ENCODE data around the gene TFAP2A. TPM values are rescaled to one million over a fixed set of nuclear protein-coding genes. Genes with fewer than 3 reads are reported as not detected.

TFAP2A gene
- total RNA-seq, 1 donor: not detected

GRCh38 chr6:10401632-10402223 lies 13.1 kb downstream of the TFAP2A start:
- no peak overlapping the region for H3K4me3 ChIP-seq (ENCODE audit: low read length)
- peaks cover 18% of the 10 kb centered on the region for H3K9me3 ChIP-seq (ENCODE audit: low read depth, low read length)
- peaks cover 14% of the 10 kb centered on the region for H3K4me1 ChIP-seq (ENCODE audit: insufficient read depth, low read length)
- H3K27me3 ChIP-seq (ENCODE audit: insufficient read depth, low read length): peaks cover 92% of the 10 kb centered on the region

DNA sequence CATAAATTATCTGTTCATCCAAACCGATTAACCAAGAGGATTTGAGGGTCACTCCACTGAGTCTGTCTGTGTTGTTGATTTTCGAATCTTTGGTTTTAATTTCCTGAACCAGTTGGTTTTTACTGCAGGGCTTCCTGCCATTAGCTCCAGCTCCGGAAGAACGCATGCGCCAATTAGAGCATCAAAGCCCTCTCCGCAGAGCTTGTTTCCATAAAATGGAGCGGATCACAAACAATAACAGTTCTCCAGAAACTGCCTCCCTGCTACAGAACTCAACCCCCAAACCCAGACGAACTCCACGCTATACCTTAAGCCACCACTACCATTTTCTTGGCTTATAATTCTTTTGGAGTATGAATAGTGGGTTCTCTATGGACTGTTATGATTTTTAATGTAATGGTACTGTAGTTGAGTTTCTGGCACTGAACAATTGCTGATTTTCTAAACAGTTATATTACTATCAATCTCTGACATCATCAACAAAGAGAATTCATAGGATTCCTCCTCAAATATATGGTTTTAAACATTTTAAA lies 13.8 kb downstream of the TFAP2A start:
- Histone ChIP-seq H3K4me3 (ENCODE audit: low read length) (no peak overlapping the region), H3K9me3 (ENCODE audit: low read depth, low read length) (peaks cover 11% of the 10 kb centered on the region), H3K27me3 (ENCODE audit: insufficient read depth, low read length) (peaks cover 92% of the 10 kb centered on the region), H3K4me1 (ENCODE audit: insufficient read depth, low read length) (peaks cover 14% of the 10 kb centered on the region)

- Histone ChIP-seq H3K9me3 (ENCODE audit: low read depth, low read length) (peaks cover 4% of the 10 kb centered on the region), H3K4me1 (ENCODE audit: insufficient read depth, low read length) (peaks cover 14% of the 10 kb centered on the region), H3K27me3 (ENCODE audit: insufficient read depth, low read length) (peaks cover 92% of the 10 kb centered on the region), H3K4me3 (ENCODE audit: low read length) (no peak overlapping the region)
These were observed 14.5 kb downstream of the TFAP2A start for GRCh38 chr6:10400330-10400729.

DNA sequence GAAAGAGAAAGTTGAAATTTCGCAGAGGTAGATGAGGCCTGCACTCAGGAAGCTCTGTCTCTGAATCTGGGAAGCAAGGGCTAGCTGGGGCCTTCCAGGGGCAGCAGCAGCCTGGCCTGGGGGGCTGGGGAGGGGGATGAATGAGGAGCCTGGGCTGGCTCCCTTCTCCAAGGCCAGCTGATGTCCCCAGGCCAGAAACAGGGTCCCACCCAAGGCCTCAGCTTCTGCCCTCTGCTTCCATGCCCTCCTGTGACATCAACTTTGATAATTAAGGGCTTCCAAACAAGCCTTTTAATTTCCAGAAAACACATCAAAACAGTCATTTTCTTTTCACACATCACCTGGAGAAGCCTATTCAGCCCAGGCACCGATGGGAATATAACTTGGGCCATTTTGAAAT lies 15.4 kb downstream of the TFAP2A start:
- no peaks in the 10 kb centered on the region for H3K9me3 ChIP-seq (ENCODE audit: low read depth, low read length)
- H3K4me1 ChIP-seq (ENCODE audit: insufficient read depth, low read length): peaks cover 9% of the 10 kb centered on the region
- H3K4me3 ChIP-seq (ENCODE audit: low read length): no peak overlapping the region
- peaks cover 92% of the 10 kb centered on the region for H3K27me3 ChIP-seq (ENCODE audit: insufficient read depth, low read length)

DNA sequence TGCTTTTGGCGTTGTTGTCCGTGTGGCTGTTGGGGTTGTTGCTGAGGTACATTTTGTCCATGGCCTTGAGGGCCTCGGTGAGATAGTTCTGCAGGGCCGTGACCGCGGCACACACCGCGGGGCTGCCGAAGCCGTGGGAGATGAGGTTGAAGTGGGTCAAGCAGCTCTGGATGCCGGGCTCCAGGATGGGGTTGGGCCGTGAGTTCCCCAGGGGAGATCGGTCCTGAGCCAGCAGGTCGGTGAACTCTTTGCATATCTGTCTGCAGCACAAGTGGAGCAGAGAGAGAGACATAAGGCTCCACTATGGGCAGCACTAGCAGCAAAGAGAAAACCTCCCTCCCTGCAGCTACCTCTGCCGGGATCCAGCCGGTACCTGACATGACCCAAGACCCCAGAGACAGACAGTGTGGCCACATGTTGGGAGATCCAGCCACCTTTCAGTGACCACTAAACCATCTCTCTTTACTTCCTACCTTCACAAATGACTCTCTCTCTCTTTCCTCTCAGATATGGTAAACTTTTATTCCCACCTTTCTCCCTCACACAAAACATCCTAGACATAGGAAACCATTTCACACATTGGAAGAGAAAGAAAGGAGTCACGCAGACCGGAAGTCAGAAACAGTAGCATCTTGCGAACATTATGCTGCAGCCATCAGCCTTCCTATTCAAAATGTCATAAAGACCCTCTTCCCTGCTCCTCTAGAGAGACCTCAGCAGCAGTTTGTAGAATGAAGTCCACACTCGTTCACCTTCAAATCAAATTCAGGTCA lies 16.2 kb downstream of the TFAP2A start:
- Histone ChIP-seq H3K4me3 (ENCODE audit: low read length) (no peak overlapping the region), H3K4me1 (ENCODE audit: insufficient read depth, low read length) (peaks cover 3% of the 10 kb centered on the region), H3K9me3 (ENCODE audit: low read depth, low read length) (no peaks in the 10 kb centered on the region), H3K27me3 (ENCODE audit: insufficient read depth, low read length) (peaks cover 97% of the 10 kb centered on the region)

GRCh38 chr6:10397756-10398445 lies 17.0 kb downstream of the TFAP2A start:
- Histone ChIP-seq H3K27me3 (ENCODE audit: insufficient read depth, low read length) (peaks cover 97% of the 10 kb centered on the region), H3K9me3 (ENCODE audit: low read depth, low read length) (no peaks in the 10 kb centered on the region), H3K4me1 (ENCODE audit: insufficient read depth, low read length) (no peaks in the 10 kb centered on the region), H3K4me3 (ENCODE audit: low read length) (no peak overlapping the region)

GRCh38 chr6:10396785-10397184 lies 18.1 kb downstream of the TFAP2A start:
- Histone ChIP-seq H3K9me3 (ENCODE audit: low read depth, low read length) (no peaks in the 10 kb centered on the region), H3K27me3 (ENCODE audit: insufficient read depth, low read length) (peaks cover 97% of the 10 kb centered on the region), H3K4me1 (ENCODE audit: insufficient read depth, low read length) (no peaks in the 10 kb centered on the region), H3K4me3 (ENCODE audit: low read length) (no peak overlapping the region)

DNA sequence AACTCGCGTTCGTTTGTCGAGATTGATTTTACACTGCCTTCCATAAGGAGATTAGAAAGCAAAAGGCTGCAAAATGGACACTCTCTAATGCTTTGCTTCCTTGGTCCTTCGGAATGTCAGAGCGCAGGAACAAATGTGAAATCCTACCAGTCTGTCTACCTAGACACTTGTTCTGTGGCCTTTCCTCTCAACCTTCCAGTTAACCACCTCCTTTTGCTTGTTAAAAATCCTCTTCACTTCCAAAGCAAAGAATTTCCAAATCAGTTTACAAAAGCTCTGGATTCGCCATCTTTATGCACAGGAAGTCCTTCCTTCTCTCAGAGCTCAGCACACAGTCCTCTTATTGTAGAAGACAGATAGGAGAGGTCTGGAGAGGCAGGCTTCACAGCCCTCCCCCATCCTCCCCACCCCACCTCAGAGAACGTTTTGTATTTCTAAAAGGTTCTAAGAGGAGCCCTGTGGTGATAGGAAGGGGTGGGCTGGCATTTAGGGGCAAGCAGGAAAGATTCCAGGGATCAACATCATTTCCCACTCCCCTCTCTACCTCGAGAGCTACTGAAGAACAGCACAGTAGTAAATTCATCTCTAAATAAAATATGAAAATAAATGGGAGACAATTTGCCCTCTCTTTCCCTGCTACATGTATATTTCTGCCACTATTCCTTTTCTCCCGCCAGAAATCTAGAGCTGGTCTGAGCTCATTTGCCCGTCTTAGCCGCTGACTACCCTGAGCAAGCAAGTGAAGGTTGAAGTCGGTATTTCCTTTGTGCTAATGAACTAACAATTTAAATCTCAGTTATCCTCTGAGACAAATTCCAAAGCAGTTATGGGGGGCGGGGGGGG lies 18.9 kb downstream of the TFAP2A start:
- Histone ChIP-seq H3K4me1 (ENCODE audit: insufficient read depth, low read length) (no peaks in the 10 kb centered on the region), H3K27me3 (ENCODE audit: insufficient read depth, low read length) (peaks cover 97% of the 10 kb centered on the region), H3K4me3 (ENCODE audit: low read length) (no peak overlapping the region), H3K9me3 (ENCODE audit: low read depth, low read length) (no peaks in the 10 kb centered on the region)

GRCh38 chr6:10395171-10395703 lies 19.6 kb downstream of the TFAP2A start:
- Histone ChIP-seq H3K9me3 (ENCODE audit: low read depth, low read length) (no peaks in the 10 kb centered on the region), H3K4me1 (ENCODE audit: insufficient read depth, low read length) (no peaks in the 10 kb centered on the region), H3K4me3 (ENCODE audit: low read length) (no peak overlapping the region), H3K27me3 (ENCODE audit: insufficient read depth, low read length) (peaks cover 97% of the 10 kb centered on the region)

DNA sequence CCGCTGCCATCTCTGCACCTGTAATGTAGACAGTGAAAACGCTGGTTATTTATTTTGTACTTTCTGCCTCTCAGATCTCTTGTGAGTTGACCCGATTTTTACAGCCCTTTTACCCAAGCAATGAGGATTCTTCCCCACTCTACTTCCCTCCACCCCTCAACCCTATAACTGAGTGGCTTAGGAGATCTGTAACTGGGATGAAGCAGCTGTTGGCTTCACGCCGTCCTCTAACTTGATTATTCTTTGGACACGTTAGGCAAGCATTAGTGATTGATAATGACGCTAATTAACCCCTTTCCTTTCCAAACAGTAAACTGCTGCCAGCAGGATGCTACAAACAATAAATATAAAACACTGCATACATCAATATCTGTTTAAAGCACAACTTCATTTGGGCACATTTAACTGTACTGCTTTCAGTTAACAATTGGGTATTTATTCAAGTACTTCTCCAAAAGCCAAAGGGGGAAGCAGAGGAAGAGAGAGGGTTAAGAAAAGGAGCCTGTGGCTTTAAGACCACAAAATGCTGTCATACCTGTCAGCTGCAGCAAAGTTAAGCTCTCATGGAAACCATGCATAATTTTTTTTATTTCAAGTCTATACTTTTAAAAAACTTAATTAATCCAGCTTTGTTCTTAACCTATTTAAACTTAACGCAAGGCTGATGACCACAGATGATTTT lies 21.2 kb downstream of the TFAP2A start:
- H3K9me3 ChIP-seq (ENCODE audit: low read depth, low read length): no peaks in the 10 kb centered on the region
- H3K27me3 ChIP-seq (ENCODE audit: insufficient read depth, low read length): peaks cover 97% of the 10 kb centered on the region
- H3K4me3 ChIP-seq (ENCODE audit: low read length): no peak overlapping the region
- H3K4me1 ChIP-seq (ENCODE audit: insufficient read depth, low read length): no peaks in the 10 kb centered on the region

DNA sequence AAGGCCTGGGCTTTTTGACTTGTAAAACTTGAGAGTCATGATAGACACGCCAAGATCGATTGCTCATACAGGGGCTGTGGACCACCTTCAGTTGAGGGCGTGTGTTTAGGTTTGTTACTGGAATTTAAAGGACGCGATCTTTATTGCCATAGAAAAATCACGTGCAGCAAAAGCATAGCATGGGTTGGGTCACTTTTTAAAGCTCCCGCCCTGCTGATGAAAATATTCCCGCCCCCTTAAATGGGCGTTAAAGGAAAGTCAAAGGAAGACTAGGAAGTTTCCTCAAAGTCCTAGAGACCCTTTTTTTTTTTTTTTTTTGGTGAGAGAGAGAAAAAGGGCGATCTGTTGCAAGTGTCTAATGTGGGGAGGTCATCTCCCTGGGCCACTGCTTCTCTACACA lies 23.1 kb downstream of the TFAP2A start:
- peaks cover 100% of the 10 kb centered on the region for H3K27me3 ChIP-seq (ENCODE audit: insufficient read depth, low read length)
- no peaks in the 10 kb centered on the region for H3K4me1 ChIP-seq (ENCODE audit: insufficient read depth, low read length)
- no peaks in the 10 kb centered on the region for H3K9me3 ChIP-seq (ENCODE audit: low read depth, low read length)
- H3K4me3 ChIP-seq (ENCODE audit: low read length): no peak overlapping the region

- Histone ChIP-seq H3K4me3 (ENCODE audit: low read length) (no peak overlapping the region), H3K4me1 (ENCODE audit: insufficient read depth, low read length) (no peaks in the 10 kb centered on the region), H3K27me3 (ENCODE audit: insufficient read depth, low read length) (peaks cover 100% of the 10 kb centered on the region), H3K9me3 (ENCODE audit: low read depth, low read length) (no peaks in the 10 kb centered on the region)
These were observed 23.6 kb downstream of the TFAP2A start for GRCh38 chr6:10391299-10391630.

DNA sequence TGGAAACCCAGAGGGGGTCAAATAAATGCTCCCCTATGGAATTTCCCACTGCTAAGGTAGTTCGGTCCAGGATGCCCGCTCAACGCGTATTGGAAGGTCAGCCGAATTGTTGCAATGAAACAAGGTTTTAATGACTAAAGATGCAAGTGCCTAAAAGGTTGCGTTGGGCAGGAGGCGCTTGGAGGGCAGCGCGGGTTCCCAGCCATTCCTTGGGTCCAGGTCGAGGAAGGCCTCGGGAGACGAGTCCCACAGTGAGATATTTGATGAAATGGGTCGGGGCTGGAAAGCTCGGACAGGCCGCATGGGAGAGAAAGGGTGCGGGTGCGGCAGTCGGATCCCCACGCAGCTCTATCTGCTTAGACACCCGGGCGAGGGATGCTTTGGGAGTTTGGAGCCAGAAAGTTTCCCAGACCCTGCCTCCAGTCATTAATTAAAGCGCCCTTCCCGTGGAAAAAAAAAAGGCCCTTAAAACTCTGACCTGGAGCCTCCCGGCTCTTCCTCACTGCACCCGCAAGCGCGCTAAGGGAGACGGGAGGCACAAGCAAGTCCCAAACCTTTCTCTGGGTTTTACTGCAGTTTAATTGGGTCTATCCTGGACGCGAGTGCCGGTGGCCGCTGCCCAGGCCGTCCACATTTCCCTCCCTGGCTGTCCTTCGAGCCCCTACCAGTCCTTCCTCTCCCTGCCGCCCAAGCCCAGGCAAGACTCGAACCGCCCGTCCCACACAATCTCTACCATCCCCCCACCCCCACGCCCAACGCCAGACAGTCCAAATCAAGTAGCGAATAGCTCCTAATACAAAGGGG lies 24.2 kb downstream of the TFAP2A start:
- Histone ChIP-seq H3K4me1 (ENCODE audit: insufficient read depth, low read length) (no peaks in the 10 kb centered on the region), H3K4me3 (ENCODE audit: low read length) (no peak overlapping the region), H3K9me3 (ENCODE audit: low read depth, low read length) (no peaks in the 10 kb centered on the region), H3K27me3 (ENCODE audit: insufficient read depth, low read length) (peaks cover 100% of the 10 kb centered on the region)
